NCI-H2107 treated with DMSO at 0.1 percent for 48 hours (cell line): Measurements from ENCODE around the gene RAD51AP1.
"Not testable (repeated sequence)": the region's sequence is repeated elsewhere in the genome, so short reads cannot be mapped to it uniquely, and the experiment has no call there.

Experiments
- DNase-seq: peaks from one replicate; lab custom pipeline; 2025; ENCODE audit not compliant: unreplicated experiment; lab: John Stamatoyannopoulos, UW

Gene RAD51AP1

DNA sequence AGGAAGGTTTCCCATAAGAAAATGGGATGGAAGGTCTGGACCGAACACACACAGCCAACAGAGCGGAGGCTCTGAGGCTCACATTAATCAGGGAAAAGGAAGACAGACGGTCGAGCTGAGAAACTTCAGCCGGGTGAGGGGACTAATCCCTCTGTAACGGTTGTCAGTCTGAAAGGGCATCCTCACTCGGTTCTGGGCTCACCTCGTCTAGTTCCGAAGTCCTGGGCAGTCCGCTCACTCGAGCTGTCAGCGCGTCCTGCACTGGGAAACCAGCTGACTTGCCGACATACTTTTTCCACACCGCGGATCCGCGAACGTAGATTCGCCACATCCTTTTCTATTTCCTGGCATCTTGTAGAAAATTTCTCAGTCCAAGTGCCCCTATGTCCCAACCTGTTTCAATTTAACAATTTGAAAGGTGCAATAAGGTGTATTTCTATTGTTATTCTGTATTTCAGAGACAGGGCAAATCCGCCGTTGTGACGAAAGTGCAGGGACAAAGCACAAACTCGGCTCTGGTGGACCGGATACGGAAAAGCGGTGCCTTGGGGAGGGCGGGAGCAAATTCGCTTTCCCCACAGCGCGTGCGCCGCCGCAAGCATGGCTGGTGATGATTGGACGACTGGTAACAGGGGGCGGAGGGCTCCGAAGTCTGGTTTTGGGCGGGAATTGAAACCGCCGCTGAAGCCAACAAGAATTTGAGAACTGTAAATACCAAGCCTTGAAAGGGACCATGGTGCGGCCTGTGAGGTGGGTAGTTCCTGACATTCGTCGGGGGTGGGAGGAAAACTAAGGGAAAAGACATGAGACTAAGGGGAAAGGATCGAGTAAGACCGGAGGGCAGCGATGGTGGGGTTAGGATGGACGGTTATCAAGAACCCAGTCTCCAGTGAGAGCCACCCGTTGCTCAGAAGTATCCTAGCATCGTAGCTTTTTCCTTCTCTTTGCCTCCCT, at the start of gene RAD51AP1:
RAD51AP1 (plus strand) TSS at position 684 of the 954 bp plus-strand sequence; CDS start at position 734, 50 bp downstream.
- DNase-seq: peak; percentile 93

DNA sequence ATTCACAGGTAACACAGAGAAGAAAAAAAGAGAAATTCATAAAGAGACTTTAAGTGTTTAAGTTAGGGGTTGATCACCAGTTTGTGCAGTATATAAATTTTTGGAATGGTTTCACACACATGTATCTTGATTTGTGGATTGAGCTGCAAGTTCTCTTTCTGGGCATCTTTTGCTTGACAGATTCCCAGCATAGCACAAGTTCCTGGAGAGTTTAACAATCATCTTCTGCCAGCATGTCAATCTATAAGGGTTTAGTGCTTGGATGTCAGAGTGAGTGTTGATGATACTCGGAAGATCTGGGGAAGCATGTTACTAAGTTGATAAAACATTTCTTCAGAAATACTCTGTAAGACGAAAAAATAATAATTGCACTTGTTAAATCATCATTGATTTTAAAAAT, 49.1 kb upstream of the RAD51AP1 start:
- DNase-seq: no peak

GRCh38 chr12:4490973-4491372, 47.7 kb upstream of the RAD51AP1 start:
- no peak for DNase-seq

DNA sequence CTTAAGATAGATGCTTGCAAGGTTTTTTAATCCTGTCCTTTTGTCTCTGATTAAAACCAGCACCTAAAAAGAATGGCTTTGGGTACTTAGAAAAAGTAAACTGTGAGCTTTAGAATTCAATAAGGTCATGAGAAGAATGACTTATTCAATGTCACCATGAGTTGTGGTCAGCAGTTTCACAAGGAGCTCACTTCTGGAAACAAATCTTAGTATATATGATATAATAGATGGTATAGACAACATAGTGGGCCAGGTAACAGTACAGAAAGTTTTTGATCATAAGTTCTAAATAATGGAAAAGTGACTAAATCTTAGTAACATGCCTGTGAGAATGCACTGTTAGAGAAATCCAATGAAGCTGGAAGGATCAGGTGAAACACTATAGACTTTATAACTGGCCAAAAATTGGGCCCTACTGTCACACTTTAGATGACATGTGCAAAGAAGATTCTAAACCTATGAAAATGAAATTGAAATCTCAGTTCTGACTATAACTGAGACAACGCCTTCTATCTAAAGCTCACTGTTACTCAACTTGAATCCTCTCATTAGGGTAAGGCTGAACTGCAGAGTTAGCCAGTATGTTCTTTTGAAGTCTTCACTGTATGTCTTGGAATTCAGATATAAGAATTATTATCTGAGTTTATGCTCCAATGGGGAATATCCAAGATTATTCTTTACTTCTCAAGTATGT, 42.4 kb upstream of the RAD51AP1 start:
- no peak for DNase-seq

DNA sequence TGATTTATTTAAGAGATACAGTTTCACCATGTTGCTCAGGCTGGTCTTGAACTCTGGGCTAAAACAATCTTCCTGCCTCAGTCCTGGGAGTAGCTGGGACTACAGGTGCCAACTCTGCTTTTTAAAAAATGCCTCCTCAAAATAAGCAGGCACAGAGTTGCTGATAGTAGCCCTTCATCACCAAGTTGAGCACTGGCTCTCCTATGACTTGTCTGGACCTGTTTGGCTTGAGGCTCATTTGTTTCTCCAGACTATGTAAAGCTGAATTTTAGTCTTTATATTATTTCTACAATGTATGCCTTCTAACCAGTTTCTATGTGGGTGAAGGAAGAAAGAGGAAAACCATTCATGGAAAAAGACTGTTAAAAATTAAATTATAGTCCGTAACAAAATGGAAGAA, 39.5 kb upstream of the RAD51AP1 start:
- no peak for DNase-seq

GRCh38 chr12:4505376-4505986, 33.2 kb upstream of the RAD51AP1 start:
- DNase-seq: no peak

GRCh38 chr12:4506430-4506829, 32.3 kb upstream of the RAD51AP1 start:
- DNase-seq: no peak

DNA sequence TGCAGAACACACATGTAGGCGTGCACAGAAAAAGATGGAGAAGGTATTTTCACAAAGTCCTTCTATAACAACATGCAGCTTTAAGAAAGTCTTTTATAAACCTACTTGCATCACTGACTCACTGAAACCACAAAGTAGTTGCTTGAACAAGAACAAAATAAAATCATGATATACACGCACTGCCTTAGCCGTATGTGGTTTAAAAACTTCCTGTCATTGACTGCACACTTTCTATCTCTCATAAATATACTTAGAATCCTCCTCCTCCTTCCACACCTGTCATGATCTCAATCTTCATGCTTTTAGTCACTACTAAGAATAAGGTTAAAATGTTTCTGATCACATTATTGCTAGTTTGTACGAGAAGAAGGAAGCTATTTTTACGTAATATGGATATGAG, 31.8 kb upstream of the RAD51AP1 start:
- DNase-seq: no peak

GRCh38 chr12:4508503-4508902, 30.2 kb upstream of the RAD51AP1 start:
- DNase-seq: not testable (repeated sequence)

GRCh38 chr12:4509269-4509668, 29.4 kb upstream of the RAD51AP1 start:
- not testable (repeated sequence) for DNase-seq

- DNase-seq: no peak
These were observed 20.5 kb upstream of the RAD51AP1 start for GRCh38 chr12:4518106-4518728.

- not testable (repeated sequence) for DNase-seq
These were observed 15.2 kb upstream of the RAD51AP1 start for GRCh38 chr12:4523443-4523842.

DNA sequence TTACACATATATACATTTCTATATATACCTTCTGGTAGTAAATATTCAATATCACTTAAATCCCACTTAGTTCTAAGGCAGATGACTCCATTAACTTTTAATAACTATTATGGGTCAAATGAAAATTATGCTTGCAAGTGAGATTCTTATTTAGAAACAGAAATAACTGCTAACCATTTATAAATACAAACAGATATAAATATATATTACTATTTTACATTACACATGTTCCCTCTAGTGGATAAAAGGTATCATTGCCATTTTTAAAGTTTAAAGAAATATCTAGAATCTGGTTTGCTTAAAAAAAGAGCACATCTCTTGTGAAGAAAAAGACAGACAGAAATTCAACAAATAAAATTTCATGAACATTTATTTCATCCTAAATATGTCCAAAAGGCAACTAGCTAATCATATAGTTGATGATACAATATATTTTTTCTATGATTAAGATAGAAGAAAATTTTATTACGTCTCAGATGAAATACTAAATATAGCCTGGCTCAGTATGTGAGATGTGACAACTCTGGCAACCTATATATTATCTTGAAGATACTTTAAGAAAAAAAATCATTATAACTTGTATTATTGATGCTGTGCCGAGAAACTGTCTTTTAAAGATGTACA, 11.7 kb upstream of the RAD51AP1 start:
- peak; percentile 45 for DNase-seq

DNA sequence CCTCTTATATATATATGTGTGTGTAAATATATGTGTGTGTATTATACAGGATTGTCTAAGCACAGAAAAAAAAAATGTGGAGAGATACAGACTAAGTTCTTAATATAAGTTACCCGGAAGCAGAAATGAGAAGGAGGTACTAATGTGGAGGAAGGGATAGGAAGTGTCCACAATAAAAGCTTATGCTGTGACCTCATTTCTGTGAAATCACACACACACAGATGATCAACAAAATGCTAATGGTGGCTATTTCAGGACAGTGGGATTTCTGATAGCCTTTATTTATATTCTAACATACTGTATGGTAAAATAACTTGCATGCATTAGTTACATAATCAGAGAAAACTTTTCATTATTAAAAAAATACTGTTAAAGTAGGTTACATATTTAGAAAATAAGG, 8.5 kb upstream of the RAD51AP1 start:
- DNase-seq: no peak

GRCh38 chr12:4530982-4531586, 7.6 kb upstream of the RAD51AP1 start:
- DNase-seq: no peak

DNA sequence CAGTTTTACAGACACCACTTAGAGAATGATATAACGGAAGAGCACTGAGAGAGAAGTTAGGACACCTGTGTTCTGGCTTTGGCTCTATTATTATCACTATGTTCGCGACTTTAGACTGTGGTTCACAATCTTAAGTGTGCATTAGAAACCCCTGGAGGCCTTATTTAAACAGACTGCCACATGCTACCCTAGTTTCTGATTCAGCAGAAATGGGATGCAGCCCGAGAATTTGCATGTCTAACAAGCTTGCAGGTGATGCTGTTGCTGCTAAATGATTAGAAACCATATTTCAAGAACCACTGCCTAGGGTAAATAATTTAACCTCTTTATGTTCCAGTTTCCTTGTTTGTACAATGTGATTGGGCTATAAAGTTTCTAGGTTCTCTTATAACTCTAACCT, 3.6 kb upstream of the RAD51AP1 start:
- no peak for DNase-seq

- DNase-seq: no peak
These were observed 2.8 kb upstream of the RAD51AP1 start for GRCh38 chr12:4535871-4536270.

DNA sequence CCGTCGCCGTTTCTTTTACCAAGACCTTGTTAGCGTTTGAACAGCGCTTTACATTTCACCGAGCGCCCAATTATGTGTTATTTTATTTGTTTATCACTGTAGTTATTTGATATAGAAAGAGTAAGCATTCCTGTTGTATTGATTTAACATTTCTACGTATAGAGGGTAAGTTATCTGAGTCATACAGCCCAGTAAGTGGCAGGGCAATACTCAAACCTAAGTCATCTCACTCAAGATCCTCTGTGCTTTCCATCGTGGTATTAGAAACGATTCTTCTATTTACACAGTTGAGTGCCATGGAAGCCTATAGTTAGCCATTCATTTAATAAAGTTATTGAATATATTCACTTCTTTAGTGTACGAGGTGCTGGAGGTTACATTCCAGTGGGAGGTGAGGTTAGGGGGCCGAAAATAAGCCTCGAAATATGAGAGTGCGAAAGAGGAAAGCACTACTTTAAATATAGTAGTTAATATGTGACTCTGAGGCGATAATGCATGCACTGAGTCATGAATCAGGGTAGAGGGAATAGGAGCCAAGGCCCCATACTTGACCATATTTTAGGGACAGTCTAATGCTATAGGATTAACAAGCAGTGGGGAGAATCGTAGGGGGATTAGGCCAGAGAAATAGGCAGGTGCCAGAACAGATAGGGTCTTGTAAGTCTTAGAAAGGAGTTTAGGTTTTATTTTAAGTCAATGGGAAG, 629 bp downstream of the RAD51AP1 start:
- DNase-seq: no peak

DNA sequence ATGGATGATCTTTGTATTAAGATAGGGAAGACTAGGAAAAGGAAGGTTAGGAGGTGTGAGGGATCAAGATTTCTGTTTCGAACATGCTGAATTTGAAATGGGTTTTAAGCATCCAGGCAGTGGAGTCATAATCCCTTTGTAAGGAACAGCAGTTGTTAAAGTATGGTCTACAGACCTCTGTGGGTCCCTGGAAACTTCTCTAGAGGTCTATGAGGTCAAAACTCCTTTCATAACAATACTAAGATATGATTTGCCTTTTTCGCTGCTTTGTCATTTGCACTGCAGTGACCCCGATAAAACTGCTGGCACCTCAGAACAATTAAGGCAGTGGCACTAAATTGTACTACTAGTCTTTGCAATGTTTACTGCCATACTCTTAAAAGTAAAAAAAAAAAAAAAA, 1.5 kb downstream of the RAD51AP1 start:
- DNase-seq: no peak

GRCh38 chr12:4540638-4541037, 1.9 kb downstream of the RAD51AP1 start:
- no peak for DNase-seq
